H9 (cell line): Measurements from ENCODE around the gene AK8. TPM values are rescaled to one million over a fixed set of nuclear protein-coding genes. Genes with fewer than 3 reads are reported as not detected.

Experiments
- DNase-seq: peaks from one replicate; pipeline ENCODE4 v3.0.0-alpha.2; 2017
- H2AFZ ChIP-seq: one replicate; pipeline ENCODE4 v1.6.1; 2013; ENCODE audit warnings: mild to moderate bottlenecking, low read length, control low read depth, moderate library complexity
- H2AK5ac ChIP-seq: 2 replicates; pipeline ENCODE4 v1.6.1; 2013; ENCODE audit warnings: low read length, control low read depth, mixed read lengths; ENCODE audit not compliant: insufficient read length
- H2BK120ac ChIP-seq: one replicate; pipeline ENCODE4 v1.6.1; 2013; ENCODE audit warnings: low read depth, mild to moderate bottlenecking, low read length, control low read depth, inconsistent platforms; ENCODE audit not compliant: poor library complexity, severe bottlenecking
- H2BK12ac ChIP-seq: 2 replicates; pipeline ENCODE4 v1.6.1; 2013; ENCODE audit warnings: low read length, control low read depth, mixed read lengths, low read depth; ENCODE audit not compliant: insufficient read length
- H2BK15ac ChIP-seq: 2 replicates; pipeline ENCODE4 v1.6.1; 2013; ENCODE audit warnings: low read depth, low read length, control low read depth
- H2BK20ac ChIP-seq: one replicate; pipeline ENCODE4 v1.6.1; 2013; ENCODE audit warnings: low read depth, mild to moderate bottlenecking, low read length, control low read depth, inconsistent platforms; ENCODE audit not compliant: poor library complexity, severe bottlenecking
- H2BK5ac ChIP-seq: 2 replicates; pipeline ENCODE4 v1.6.1; 2013; ENCODE audit warnings: low read length, control low read depth, mixed read lengths; ENCODE audit not compliant: insufficient read length
- H3K14ac ChIP-seq: 2 replicates; pipeline ENCODE4 v1.6.1; 2013; ENCODE audit warnings: low read length, control low read depth; ENCODE audit not compliant: insufficient read depth
- H3K18ac ChIP-seq: 2 replicates; pipeline ENCODE4 v1.6.1; 2013; ENCODE audit warnings: low read depth, mild to moderate bottlenecking, mixed read lengths, low read length, control low read depth; ENCODE audit not compliant: insufficient read length
- H3K23ac ChIP-seq: 2 replicates; pipeline ENCODE4 v1.6.1; 2013; ENCODE audit warnings: low read length, control low read depth, mixed read lengths, low read depth; ENCODE audit not compliant: insufficient read length
- H3K23me2 ChIP-seq: 2 replicates; pipeline ENCODE4 v1.6.1; 2013; ENCODE audit warnings: low read depth, mild to moderate bottlenecking, mixed read lengths, low read length, control low read depth; ENCODE audit not compliant: insufficient read length, poor library complexity, severe bottlenecking
- H3K27ac ChIP-seq: 2 replicates; pipeline ENCODE4 v1.5.1; 2013; ENCODE audit warnings: low read length, control low read depth, mixed read lengths, low read depth; ENCODE audit not compliant: insufficient read length
- H3K27me3 ChIP-seq: 2 replicates; pipeline ENCODE4 v1.6.1; 2013; ENCODE audit warnings: low read length, control low read depth, inconsistent platforms; ENCODE audit not compliant: insufficient read depth
- H3K4ac ChIP-seq: 2 replicates; pipeline ENCODE4 v1.6.1; 2013; ENCODE audit warnings: low read depth, mild to moderate bottlenecking, control low read depth, inconsistent platforms, low read length, moderate library complexity
- H3K4me1 ChIP-seq: 2 replicates; pipeline ENCODE4 v1.6.1; 2013; ENCODE audit warnings: low read length, control low read depth, inconsistent platforms; ENCODE audit not compliant: insufficient read depth
- H3K4me2 ChIP-seq: 2 replicates; pipeline ENCODE4 v1.6.1; 2013; ENCODE audit warnings: low read length, control low read depth, mixed read lengths; ENCODE audit not compliant: insufficient read length, insufficient read depth
- H3K56ac ChIP-seq: 2 replicates; pipeline ENCODE4 v1.6.1; 2013; ENCODE audit warnings: low read depth, mild to moderate bottlenecking, mixed read lengths, low read length, control low read depth; ENCODE audit not compliant: insufficient read length
- H3K79me1 ChIP-seq: 2 replicates; pipeline ENCODE4 v1.6.1; 2013; ENCODE audit warnings: low read depth, mild to moderate bottlenecking, moderate library complexity, low read length, control low read depth, inconsistent platforms; ENCODE audit not compliant: insufficient read depth, poor library complexity, severe bottlenecking
- H3K79me2 ChIP-seq: 2 replicates; pipeline ENCODE4 v1.6.1; 2013; ENCODE audit warnings: low read length, control low read depth, inconsistent platforms; ENCODE audit not compliant: insufficient read depth
- H3K9ac ChIP-seq: 2 replicates; pipeline ENCODE4 v1.6.1; 2013; ENCODE audit warnings: low read length, control low read depth, mixed read lengths; ENCODE audit not compliant: insufficient read length; ENCODE audit errors: extremely low read depth
- H3K9me3 ChIP-seq: one replicate; pipeline ENCODE4 v1.6.1; 2013; ENCODE audit warnings: low read depth, low read length, inconsistent platforms; ENCODE audit not compliant: control insufficient read depth
- H3T11ph ChIP-seq: one replicate; pipeline ENCODE4 v1.6.1; 2013; ENCODE audit warnings: mild to moderate bottlenecking, low read length, control low read depth, inconsistent platforms
- H4K20me1 ChIP-seq: one replicate; pipeline ENCODE4 v1.6.1; 2013; ENCODE audit not compliant: control insufficient read depth, insufficient read length, insufficient read depth
- H4K5ac ChIP-seq: 2 replicates; pipeline ENCODE4 v1.6.1; 2013; ENCODE audit warnings: low read depth, mild to moderate bottlenecking, mixed read lengths, low read length, control low read depth; ENCODE audit not compliant: insufficient read length
- H4K8ac ChIP-seq: replicated peaks from 2 replicates; pipeline ENCODE4 v1.6.1; 2013; ENCODE audit warnings: low read length, control low read depth, mixed read lengths, low read depth; ENCODE audit not compliant: insufficient read length
- H4K91ac ChIP-seq: 2 replicates; pipeline ENCODE4 v1.6.1; 2013; ENCODE audit warnings: low read depth, mild to moderate bottlenecking, moderate library complexity, mixed read lengths, low read length, control low read depth; ENCODE audit not compliant: insufficient read length
- H3K27ac Mint-ChIP-seq, 3 experiments: 2 replicates in 2 of 3; 3 replicates in 1 of 3; pipeline ENCODE4 v1.8.0; 2020 to 2021; ENCODE audit warnings: mixed read lengths in 3 of 3, mild to moderate bottlenecking in 1 of 3, moderate library complexity in 1 of 3
- H3K27me3 Mint-ChIP-seq: 2 replicates; pipeline ENCODE4 v1.8.0; 2021; ENCODE audit warnings: low read depth, mild to moderate bottlenecking, moderate library complexity, mixed read lengths
- H3K36me3 Mint-ChIP-seq, 3 experiments: 2 replicates in 2 of 3; 3 replicates in 1 of 3; pipeline ENCODE4 v1.8.0; 2020 to 2021; ENCODE audit warnings: low read depth in 3 of 3, mixed read lengths in 3 of 3; ENCODE audit not compliant: insufficient read depth in 1 of 3
- H3K4me1 Mint-ChIP-seq, 2 experiments: 2 replicates each; pipeline ENCODE4 v1.8.0; 2020; ENCODE audit warnings: mixed read lengths in 2 of 2
- H3K4me3 Mint-ChIP-seq, 2 experiments: 2 replicates in 1 of 2; 3 replicates in 1 of 2; pipeline ENCODE4 v1.8.0; 2020 to 2021; ENCODE audit warnings: mild to moderate bottlenecking in 2 of 2, mixed read lengths in 2 of 2, moderate library complexity in 1 of 2
- H3K9me3 Mint-ChIP-seq, 2 experiments: 2 replicates in 1 of 2; 3 replicates in 1 of 2; pipeline ENCODE4 v1.8.0; 2020; ENCODE audit warnings: mild to moderate bottlenecking in 2 of 2, mixed read lengths in 2 of 2, moderate library complexity in 1 of 2
- CTCF ChIP-seq: fragments of 200-600 bp; sonication (generic); conservative IDR thresholded peaks from 3 replicates; pipeline ENCODE4 v1.8.0; 2021; ENCODE audit warnings: antibody characterized with exemption, mild to moderate bottlenecking
- WGBS: extraction: QIAGEN DNeasy Blood & Tissue Kit; methylation state at CpG from one replicate; pipeline ENCODE4 v1.1.7; 2013; ENCODE audit warnings: missing lambda C conversion rate, low lambda C conversion rate, mixed read lengths; ENCODE audit not compliant: insufficient read length; ENCODE audit errors: extremely low coverage; 5-methylcytosine and 5-hydroxymethylcytosine counted together
- total RNA-seq: library from RNA; stranded (reverse); gene quantifications from 2 replicates; pipeline ENCODE4 v1.2.1, GENCODE V29; 2021

Gene AK8
- total RNA-seq, 1 experiment from 2014 or later = 0.44 TPM

- no peak overlapping the region for H3K9ac ChIP-seq
- no peak overlapping the region for H3K4me3 Mint-ChIP-seq
- no CpG with 5 or more reads among the region's 7 CpGs for WGBS
- no peak overlapping the region for H2BK12ac ChIP-seq
- H2BK120ac ChIP-seq = no peak overlapping the region
- no peak overlapping the region for H3K4me2 ChIP-seq
- H3K79me1 ChIP-seq = no peaks in the 10 kb centered on the region
- H3K27me3 ChIP-seq = no peaks in the 10 kb centered on the region
- no peak for TF ChIP-seq CTCF
- no peak overlapping the region for H3K27ac Mint-ChIP-seq
- H2AK5ac ChIP-seq = no peak overlapping the region
- no peak overlapping the region for H3K23ac ChIP-seq
- H3K4ac ChIP-seq = no peak overlapping the region
- no peaks in the 10 kb centered on the region for H3K79me2 ChIP-seq
- H3K9me3 ChIP-seq = no peaks in the 10 kb centered on the region
- no peak overlapping the region for H2AFZ ChIP-seq
- DNase-seq = no peak
- no peaks in the 10 kb centered on the region for H4K20me1 ChIP-seq
- H2BK5ac ChIP-seq = no peak overlapping the region
- H3K36me3 Mint-ChIP-seq = peaks cover 1 to 30% (median 27%) of the 10 kb centered on the region in 3 experiments; a peak in 5 of 7 replicates
- H3K18ac ChIP-seq = no peak overlapping the region
- H2BK15ac ChIP-seq = no peak overlapping the region
- H3K4me1 Mint-ChIP-seq = no peaks in the 10 kb centered on the region
- H3K9me3 Mint-ChIP-seq = no peaks in the 10 kb centered on the region
- no peak overlapping the region for H2BK20ac ChIP-seq
- H3K4me1 ChIP-seq = no peaks in the 10 kb centered on the region
- H3K56ac ChIP-seq = no peak overlapping the region
- no peaks in the 10 kb centered on the region for H3K27me3 Mint-ChIP-seq
- H3K14ac ChIP-seq = no peak overlapping the region
- no peak overlapping the region for H4K8ac ChIP-seq
- no peak overlapping the region for H3T11ph ChIP-seq
- H4K5ac ChIP-seq = no peak overlapping the region
- no peak overlapping the region for H4K91ac ChIP-seq
- no peak overlapping the region for H3K27ac ChIP-seq
- no peaks in the 10 kb centered on the region for H3K23me2 ChIP-seq
These were observed 49.6 kb upstream of the AK8 start for GRCh38 chr9:132927704-132928103.
